Tongue (tissue), 2 donors: ENCODE data around the gene DHCR24. TPM values are rescaled to one million over a fixed set of nuclear protein-coding genes. Genes with fewer than 3 reads are reported as not detected.

Source experiments
- DNase-seq: peaks from one replicate; pipeline ENCODE4 v3.0.0-alpha.2; 2015
- total RNA-seq: library from RNA; depleted of rRNA; stranded (reverse); fragments of >200 nt; gene quantifications from one replicate; pipeline ENCODE4 v1.2.3, GENCODE V29; 2014

Gene DHCR24
- total RNA-seq, 1 donor from 2014 or later, result 22.5 TPM

DNA sequence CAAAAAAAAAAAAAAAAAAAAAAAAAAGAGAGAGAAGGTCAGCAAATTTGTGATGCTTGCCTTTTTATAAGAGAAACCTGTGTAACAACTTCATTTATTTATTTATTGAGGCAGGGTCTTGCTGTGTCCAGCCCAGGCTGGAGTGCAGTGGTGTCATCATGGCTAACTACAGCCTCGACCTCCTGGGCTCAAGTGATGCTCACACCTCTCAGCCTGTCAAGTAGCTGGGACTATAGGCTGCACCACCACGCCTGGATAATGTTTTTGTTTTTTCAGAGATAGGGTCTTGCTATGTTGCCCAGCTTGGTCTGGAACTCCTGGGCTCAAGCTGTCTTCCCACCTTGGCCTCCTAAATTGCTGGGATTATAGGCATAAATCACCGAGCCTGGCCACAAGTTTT, 42.4 kb downstream of the DHCR24 start:
- no peak for DNase-seq

DNA sequence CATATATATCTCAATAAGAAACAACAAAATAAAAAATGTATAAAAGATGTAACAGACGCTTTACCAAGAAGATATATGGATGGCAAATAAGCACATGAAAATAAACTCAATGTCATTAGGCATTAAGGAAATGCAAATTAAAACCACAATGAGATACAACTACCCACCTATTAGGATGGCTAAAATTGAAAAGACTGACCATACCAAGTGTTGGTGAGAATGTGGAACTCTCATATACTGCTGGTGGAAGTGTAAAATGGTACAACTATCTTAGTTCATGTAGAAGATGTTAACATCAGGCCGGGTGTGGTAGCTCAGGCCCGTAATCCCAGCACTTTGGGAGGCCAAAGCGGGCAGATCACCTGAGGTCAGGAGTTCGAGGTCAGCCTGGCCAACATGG, 43.5 kb downstream of the DHCR24 start:
- no peak for DNase-seq

DNA sequence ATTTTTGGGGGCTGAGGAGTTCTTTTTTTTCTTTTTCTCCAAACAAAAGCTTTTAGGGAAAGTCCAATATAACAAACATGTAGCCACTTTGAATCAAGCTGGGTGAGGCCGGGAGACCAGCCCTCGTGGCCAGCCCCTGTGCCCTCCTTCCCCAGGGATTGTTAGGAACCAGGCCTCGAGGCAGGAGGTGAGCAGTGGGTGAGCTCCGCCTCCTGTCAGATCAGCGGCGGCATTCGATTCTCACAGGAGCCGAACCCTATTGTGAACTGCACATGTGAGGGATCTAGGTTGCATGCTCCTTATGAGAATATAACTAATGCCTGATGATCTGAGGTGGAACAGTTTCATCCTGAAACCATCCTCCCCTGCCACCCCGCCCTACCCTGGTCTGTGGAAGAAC, 44.0 kb downstream of the DHCR24 start:
- DNase-seq, result no peak

DNA sequence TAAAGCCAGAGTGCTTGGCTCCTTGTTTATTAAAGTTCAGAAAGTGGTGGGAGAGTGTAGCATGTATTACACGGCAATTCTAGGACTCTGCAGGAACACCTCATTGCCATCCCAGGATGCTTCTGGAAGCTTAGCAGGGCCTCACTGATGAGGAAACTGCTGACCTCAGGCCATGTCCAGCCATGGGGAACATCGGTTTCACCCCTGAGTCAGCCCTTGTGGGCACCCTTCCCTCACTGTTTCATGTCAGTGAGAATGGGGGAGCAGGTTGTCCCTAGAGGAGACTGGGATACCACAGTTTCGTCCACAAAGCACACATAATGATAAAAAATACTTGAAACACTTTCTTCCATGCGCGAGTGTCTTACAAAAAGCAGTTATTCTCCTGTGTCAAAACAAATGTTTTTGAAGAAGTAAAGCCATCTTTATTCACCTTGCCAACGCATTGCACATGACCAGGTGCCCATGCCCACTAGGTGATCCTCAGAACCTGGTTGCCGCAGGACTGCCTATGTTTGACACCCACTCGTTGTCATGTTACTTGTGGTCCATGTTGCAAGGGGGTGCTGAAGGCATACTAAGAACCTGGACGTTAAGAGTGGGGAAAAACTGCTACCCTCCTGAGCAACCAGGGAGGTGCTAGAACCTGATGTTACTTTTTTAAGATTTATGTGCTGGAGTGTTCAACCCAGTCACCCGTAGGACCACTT, 44.6 kb downstream of the DHCR24 start:
- no peak for DNase-seq

DNA sequence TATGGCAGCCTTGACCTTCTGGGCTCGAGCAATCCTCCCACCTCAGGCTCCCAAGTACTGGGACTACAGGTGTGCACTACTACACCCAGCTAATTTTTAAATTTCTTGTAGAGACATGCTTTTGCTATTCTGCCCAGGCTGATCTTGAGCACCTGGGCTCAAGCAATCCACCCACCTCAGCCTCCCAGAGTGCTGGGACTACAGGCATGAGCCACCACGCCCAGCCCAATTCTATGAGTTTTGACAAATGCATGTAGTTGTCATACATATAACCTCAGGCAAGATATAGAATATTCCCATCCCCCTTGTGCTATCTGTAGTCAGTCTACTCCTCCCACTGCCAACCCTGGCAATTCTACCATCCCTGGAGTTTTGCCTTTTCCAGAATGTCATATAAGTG, 47.2 kb downstream of the DHCR24 start:
- DNase-seq, result no peak

DNA sequence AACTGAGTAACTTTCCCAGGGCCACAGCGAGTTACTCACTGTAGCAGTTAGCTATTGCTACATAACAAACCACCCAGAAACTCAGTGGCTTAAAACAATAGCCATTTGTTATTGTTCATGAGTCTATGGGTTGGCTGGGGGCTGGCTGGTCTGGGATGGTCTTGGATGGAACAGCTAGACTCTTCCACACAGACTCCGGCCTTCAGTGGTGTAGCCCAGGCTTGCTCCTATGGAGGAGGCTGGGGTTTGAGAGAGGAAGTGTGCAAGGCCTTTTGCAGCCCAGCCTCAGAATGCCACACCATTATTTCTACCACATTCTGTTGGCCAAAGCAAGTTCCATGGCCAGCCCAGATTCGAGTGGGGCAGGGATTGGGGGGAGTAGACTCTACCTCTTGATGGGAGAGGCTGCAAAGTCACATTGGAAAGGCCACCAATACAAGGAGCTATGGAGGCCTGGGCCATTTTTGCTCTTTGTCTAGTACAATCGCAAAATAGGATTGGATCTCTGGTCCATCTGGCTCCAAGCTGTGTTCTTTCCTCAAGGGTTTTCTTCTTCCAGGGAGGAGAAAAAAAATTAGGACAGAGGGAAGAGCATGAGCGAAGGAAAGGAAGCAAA, 48.3 kb downstream of the DHCR24 start:
- DNase-seq, result no peak

DNA sequence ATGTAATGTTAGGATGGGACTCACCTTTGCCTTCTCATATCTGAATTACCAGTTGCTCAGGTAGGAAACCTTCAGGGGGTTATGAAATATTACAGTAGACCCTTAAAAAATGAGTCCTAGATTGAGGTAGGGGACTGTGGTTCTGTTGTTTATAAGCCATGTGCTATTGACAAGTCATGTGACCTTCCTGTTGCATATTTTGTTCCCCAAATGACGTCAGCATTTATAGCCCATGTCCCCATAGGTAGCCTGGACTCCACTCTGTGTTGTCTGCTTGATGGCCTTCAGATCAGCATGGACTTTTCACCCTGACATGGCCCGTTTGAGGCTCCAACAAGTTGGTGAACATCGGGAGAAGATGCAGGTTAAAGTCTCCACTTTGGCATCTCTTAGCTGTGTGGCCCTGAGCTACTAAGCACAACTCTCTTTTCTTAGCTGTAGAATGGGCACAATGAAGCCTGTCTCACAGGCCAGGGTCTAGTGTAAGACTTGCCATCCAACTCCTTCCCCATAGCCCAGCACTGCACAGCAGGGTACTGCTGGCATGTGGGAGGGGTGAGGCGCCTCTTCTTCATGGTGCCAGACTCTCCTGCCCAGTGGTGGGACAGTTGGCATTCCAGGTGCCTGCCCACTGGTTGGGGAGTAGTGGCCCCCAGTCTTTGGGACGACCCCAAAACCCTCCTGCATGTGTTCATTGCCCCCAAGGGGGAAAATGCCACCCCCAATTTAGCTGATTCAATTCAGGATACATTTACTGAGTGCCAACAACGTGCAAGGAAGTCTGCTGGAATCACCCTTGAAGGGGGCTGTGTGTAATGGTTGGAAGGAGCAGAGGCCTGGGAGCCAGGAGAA, 49.8 kb downstream of the DHCR24 start:
- DNase-seq, result no peak

DNA sequence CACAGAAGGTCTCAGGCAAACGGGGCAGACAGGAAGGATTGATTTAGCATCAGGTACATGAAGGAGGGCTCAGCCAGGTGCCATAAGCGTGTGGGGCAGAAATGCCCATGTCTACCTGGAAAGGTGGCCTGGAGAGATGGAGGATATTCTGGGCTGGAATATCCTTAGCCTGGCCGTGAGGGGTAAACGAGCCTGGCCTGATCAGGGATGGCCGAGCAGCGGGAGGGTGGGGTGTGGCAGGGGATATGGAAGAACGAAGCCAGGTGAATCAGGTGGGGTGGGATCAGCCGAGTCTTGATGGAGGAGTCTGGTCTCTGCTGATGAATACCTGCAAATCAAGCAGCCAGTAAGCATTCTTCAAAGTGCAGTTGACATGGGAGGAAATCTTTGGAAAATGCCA, 50.4 kb downstream of the DHCR24 start:
- DNase-seq, result no peak

DNA sequence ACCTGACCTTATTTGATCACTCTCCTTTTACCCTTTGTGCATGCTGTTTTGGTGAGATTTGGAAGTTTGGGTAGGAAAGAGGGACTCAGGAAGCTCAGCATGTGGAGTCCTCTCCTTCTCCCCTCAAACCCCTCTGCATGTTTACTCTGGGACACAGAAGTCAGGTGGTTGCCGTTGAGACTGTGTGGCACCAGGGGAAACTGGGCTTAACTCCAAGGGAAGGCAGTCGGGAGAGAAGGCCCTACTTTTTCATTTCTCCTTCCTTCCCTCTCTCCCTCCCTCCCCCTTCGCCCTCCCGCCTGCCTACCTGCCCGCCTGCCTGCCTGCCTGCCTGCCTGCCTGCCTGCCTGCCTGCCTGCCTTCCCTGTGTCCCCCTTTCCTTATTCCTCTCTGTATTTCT, 51.0 kb downstream of the DHCR24 start:
- DNase-seq, result no peak

DNA sequence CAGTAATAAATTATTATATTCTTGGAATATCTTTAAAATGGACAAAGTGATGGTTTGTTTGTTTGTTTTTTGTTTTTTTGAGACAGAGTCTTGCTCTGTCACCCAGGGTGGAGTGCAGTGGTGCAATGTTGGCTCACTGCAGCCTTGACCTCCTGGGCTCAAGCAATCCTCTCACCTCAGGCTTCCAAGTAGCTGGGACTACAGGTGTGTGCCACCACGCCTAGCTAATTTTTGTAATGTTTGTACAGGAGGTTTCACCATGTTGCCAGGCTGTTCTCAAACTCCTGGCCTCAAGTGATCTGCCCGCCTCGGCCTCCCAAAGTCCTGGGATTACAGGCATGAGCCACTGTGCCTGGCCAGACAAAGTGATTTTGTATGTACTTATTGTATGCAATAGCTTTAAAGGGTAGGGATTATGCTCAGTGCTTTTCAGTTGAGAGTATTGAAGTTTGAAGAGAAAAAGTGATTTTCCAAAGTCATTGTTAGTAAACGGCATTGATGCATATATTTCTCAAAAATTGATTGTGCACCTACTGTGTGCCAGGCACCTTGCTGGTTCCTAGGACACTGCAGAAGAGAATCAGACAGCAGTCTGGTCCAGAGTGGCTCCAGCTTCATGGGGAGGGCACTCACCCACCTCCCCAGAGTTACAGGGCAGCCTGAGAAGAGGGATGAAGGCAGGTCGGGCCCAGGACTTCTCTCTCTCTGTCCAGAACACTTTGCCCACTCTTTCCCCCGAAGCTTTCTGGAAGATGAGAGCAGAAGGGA, 51.7 kb downstream of the DHCR24 start:
- DNase-seq, result no peak

DNA sequence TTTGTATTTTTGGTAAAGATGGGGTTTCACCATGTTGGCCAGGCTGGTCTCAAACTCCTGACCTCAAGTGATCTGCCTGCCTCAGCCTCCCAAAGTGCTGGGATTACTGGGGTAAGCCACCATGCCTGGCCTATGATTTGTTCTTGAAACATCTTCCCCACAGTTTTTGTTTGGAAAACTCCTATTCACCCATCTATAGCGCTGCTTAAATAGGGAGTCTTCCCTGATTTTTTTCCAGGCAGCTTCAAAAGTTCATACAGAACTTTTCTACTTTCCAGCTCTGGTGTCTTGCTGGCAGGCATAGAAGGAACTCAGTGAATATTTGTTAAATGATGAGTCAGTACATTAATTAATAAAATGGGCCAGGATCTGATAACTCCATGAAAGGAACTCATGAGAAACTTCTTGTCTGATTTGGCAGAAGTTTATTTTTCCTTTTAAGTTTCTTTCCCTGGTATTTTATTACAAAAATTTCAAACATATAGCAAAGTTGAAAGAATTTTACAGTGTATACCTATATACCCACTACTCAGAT, 52.9 kb downstream of the DHCR24 start:
- DNase-seq, result no peak

DNA sequence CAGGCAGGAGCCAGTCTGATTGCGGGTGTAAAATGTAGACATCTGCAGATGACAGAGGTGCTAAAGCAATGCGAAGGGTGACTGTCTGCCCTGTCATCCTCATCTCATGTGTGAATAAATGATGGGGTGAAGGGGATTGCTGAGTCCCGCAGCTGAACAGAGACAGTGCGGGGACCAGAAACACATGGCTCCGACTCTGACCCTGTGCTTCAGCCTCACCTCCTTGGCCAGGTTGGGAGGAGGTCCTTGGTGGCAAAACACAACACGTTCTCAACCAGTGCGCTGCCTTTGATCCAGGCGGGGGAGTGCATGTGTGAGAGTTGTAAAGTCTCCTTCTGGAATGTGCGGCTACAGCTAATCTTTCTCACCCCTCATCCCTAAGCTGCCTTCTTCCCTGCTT, 53.9 kb downstream of the DHCR24 start:
- no peak for DNase-seq

DNA sequence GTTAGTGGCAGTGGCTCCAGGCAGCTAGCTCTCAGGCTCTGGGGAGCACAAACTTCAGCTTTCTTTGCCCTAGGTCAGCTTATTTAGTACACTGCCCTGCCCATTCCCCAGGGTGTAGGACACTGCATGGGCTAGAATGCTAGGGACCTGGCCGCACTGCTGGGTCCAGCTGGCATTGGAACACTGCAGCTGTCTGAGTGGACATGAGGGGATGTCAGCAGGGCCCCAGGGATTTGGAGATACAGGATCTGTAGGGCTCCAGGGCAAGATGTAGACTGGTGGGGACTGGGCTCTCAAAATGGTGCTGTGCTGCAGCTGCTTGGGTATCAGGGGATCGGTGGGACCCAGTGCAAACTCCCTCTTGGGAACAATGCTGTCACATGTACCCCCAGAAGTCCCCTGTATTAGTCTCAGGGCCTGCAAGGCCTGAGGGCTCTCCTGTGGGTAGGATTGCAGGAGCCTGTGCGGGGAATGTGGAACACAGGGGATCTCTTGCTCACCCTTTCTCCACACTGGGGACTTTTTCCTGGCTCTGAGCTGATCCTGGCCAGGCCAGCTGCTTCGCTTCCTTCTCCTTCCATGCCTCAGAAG, 60.7 kb downstream of the DHCR24 start:
- no peak for DNase-seq

DNA sequence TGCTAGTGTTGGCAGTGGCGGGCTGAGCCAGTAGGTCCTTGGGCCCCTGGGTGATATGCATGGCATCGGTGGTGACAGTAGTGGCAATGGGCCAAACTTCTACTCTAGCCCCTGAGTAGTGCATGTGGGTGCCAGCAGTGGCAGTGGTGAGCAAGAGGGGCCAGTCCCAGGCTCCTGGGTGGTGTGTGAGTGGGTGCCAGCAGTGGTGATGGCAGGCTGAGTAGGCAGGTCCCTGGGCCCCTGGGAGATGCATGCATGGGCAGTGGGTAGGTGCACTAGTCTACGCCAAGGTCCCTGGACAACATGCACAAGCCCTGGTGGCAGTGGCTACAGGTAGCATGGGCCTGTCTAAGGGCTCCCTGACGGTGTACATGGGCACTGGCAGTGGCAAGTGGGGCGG, 61.3 kb downstream of the DHCR24 start:
- no peak for DNase-seq

DNA sequence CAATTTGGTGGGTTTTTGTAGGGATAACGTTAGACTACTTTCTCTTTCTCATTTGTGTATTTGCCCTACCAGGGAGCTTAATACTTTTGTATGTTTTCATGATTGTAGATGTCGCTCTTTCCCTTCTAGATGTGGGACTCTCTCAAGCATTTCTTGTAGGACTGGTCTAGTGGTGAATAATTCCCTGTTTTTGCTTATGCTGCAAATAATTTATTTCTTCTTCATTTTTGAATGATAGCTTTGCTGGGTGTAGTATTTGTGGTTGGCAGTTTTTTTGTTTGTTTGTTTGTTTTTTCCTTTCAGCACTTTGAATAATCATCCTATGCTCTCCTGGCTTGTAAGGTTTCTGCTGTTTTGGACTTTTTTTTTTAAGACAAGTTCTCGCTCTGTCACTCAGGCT, 63.3 kb downstream of the DHCR24 start:
- DNase-seq, result no peak

DNA sequence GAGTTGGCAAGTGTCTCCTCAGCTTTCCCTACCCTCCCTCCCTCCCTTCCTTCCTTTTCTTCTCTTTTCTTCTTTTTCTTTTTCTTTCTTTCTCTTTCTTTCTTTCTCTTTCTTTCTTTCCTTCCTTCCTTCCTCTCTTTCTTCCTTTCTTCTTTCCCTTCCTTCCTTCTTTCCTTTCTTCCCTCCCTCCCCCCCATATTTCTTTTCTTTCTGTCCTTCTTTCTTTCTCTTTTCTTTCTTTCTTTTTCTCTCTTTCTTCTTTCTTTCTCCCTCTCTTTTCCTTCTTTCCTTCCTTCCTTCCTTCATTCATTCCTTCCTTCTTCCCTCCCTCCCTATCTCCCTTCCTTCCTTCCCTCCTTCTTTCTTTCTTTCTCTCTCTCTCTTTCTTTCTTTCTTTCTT, 67.3 kb downstream of the DHCR24 start:
- no peak for DNase-seq

DNA sequence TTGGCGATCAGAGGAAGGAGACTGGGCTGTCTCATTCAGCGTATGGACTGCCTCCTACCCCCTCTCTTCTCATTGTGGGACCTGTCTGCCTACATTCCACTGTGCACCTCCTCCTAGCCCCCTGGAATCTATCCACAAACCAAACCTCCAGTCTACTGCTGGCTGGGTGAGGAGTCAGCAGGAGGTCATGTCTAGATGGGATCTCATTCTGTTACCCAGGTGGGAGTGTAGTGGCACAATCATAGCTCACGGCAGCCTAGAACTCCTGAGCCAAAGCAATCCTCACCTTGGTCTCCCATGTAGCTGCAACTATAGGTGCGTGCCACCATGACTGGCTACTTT, 67.8 kb downstream of the DHCR24 start:
- no peak for DNase-seq

DNA sequence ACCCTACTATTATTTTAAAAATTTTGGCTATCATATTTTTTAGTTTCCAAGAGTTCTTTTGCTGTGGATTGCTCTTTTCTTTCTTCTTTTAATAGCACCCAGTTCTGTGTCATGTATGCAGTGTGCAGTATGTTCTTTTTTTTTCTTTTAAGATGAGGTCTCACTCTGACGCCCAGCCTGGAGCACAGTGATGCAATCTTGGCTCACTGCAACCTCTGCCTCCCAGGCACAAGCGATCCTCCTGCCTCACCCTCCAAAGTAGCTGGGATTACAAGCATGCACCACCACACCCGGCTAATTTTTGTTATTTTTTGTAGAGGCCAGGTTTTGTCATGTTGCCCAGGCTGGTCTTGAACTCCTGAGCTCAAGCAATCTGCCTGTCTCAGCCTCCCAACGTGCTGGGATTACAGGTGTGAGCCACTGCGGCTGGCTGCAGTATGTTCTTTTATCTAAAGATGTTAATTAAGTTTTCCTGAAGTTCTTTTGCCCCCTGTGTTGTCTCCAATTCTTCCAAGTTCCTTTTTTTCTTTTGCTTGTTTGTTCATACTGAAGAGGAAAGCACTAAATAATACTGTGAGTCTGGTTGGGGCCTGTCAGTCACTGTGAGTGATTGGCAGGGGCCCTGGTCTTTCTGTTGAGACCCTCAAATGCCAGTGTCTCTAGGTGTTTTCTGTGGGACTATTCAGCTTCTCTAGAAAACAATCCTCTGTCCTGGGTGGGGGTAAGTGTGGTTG, 68.4 kb downstream of the DHCR24 start:
- no peak for DNase-seq

DNA sequence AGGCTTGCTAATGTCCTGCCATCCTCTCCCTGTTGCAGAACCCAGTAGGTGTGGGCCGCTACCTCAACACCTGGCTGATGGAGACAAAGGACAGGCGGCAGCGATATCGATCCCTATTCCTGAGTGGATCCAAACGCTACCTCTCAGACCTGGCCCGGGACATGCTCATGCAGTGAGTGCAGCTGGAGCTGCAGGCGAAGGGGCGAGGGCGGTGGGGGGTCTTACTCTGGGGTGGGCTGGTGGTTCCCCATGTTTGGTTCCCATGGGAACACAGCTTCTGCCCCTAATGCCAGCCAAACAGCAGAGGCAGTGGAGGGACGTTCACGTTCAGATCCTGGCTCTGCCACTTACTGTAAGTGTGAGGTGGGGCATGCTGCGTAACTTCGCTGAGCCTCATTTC, 70.0 kb downstream of the DHCR24 start:
- DNase-seq, result no peak

DNA sequence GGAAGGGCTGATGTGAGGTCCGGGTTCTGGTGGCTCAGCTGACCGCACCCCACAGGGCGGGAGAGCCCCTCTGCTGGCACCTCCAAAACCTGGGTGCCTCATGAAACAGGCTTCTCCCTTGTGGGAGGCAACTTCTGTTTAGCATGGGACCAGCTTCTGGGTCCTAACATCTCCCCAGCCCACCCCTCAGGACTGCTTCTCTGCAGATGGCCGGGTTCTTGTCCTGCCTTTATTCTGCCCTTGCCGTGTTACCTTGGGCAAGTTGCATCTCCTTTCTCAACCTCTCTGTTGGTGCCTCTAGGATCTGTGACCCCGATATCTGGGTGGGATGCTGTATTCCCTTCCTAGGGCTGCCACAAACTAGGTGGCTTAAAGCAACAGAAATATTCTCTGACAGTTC, 70.9 kb downstream of the DHCR24 start:
- DNase-seq, result no peak

DNA sequence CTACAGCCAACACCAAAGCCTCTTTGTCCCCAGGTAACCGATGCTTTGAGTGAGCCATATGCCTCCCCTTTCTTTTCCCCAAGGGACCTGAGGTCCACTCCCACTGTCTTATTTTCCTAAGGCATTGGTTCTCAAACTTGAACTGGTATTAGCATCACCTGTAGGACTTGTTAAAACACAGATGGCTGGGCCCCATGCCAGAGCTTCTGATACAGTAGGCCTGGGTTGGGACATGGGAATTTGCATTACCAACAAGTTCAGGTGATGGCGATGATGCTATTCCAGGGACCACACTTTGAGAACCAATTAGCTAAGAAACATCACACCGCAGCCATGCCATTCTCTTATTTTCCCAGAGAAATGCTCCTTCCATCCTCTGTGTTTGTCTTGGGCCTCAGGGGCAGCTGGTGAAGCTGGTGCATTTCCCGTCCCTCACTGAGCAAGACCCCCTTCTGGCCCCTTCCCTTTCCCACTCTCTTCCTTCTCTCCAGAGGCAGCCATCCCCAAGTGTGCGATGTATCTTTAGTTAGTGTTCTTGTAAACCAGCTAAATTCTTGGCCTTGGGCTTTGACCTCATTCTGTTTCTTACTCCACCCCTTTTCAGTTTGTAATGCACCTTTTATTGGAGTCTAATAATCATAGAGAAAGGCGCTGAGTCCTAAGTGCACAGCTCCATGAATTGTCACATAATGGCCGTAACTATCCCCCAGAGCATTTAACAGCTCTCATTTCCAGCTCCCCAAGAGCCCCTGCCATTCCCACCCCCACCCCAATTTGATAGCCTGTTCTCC, 71.7 kb downstream of the DHCR24 start:
- no peak for DNase-seq
